Measurements from ENCODE around the gene NRXN3.

DNA sequence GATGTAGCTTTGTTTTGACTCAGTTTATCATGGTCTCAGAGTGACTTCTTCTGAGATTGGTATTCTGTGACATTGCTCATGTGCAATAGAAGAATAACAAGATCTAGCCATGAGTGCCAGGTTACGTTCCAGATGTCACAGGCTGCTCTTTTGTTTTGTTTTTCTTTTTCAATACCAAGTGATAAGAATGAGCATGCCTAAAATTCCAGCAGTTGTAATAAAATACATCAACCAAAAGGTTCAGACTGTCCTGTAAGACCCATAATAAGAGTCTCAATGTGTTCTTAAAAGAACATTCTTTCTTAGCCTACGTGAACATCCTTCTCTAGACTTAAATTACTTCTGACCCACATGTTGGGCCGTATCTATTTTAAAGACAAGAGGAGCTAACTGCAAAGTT lies 1371.9 kb downstream of the NRXN3 start:
- TF ChIP-seq, protein P1, sequence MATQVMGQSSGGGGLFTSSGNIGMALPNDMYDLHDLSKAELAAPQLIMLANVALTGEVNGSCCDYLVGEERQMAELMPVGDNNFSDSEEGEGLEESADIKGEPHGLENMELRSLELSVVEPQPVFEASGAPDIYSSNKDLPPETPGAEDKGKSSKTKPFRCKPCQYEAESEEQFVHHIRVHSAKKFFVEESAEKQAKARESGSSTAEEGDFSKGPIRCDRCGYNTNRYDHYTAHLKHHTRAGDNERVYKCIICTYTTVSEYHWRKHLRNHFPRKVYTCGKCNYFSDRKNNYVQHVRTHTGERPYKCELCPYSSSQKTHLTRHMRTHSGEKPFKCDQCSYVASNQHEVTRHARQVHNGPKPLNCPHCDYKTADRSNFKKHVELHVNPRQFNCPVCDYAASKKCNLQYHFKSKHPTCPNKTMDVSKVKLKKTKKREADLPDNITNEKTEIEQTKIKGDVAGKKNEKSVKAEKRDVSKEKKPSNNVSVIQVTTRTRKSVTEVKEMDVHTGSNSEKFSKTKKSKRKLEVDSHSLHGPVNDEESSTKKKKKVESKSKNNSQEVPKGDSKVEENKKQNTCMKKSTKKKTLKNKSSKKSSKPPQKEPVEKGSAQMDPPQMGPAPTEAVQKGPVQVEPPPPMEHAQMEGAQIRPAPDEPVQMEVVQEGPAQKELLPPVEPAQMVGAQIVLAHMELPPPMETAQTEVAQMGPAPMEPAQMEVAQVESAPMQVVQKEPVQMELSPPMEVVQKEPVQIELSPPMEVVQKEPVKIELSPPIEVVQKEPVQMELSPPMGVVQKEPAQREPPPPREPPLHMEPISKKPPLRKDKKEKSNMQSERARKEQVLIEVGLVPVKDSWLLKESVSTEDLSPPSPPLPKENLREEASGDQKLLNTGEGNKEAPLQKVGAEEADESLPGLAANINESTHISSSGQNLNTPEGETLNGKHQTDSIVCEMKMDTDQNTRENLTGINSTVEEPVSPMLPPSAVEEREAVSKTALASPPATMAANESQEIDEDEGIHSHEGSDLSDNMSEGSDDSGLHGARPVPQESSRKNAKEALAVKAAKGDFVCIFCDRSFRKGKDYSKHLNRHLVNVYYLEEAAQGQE (tag by site-specific recombination; IDR thresholded peaks at IDR 0.05): no peak
- no peak for TF ChIP-seq KLF9 (tag by site-specific recombination; IDR thresholded peaks at IDR 0.05; ENCODE audit: low read depth)
- TF ChIP-seq, protein P2, sequence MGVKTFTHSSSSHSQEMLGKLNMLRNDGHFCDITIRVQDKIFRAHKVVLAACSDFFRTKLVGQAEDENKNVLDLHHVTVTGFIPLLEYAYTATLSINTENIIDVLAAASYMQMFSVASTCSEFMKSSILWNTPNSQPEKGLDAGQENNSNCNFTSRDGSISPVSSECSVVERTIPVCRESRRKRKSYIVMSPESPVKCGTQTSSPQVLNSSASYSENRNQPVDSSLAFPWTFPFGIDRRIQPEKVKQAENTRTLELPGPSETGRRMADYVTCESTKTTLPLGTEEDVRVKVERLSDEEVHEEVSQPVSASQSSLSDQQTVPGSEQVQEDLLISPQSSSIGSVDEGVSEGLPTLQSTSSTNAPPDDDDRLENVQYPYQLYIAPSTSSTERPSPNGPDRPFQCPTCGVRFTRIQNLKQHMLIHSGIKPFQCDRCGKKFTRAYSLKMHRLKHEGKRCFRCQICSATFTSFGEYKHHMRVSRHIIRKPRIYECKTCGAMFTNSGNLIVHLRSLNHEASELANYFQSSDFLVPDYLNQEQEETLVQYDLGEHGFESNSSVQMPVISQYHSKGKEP (tag by site-specific recombination; IDR thresholded peaks at IDR 0.05): no peak
- TF ChIP-seq, protein P3, sequence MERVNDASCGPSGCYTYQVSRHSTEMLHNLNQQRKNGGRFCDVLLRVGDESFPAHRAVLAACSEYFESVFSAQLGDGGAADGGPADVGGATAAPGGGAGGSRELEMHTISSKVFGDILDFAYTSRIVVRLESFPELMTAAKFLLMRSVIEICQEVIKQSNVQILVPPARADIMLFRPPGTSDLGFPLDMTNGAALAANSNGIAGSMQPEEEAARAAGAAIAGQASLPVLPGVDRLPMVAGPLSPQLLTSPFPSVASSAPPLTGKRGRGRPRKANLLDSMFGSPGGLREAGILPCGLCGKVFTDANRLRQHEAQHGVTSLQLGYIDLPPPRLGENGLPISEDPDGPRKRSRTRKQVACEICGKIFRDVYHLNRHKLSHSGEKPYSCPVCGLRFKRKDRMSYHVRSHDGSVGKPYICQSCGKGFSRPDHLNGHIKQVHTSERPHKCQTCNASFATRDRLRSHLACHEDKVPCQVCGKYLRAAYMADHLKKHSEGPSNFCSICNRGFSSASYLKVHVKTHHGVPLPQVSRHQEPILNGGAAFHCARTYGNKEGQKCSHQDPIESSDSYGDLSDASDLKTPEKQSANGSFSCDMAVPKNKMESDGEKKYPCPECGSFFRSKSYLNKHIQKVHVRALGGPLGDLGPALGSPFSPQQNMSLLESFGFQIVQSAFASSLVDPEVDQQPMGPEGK (tag by site-specific recombination; IDR thresholded peaks at IDR 0.05): no peak
- TF ChIP-seq, protein P4, sequence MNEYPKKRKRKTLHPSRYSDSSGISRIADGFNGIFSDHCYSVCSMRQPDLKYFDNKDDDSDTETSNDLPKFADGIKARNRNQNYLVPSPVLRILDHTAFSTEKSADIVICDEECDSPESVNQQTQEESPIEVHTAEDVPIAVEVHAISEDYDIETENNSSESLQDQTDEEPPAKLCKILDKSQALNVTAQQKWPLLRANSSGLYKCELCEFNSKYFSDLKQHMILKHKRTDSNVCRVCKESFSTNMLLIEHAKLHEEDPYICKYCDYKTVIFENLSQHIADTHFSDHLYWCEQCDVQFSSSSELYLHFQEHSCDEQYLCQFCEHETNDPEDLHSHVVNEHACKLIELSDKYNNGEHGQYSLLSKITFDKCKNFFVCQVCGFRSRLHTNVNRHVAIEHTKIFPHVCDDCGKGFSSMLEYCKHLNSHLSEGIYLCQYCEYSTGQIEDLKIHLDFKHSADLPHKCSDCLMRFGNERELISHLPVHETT (tag by site-specific recombination; IDR thresholded peaks at IDR 0.05): no peak
- TF ChIP-seq ZNF211 (tag by site-specific recombination; IDR thresholded peaks at IDR 0.05; ENCODE audit: low read depth): no peak
- TF ChIP-seq MYNN (tag by site-specific recombination; IDR thresholded peaks at IDR 0.05; ENCODE audit: borderline replicate concordance): no peak
- TF ChIP-seq, protein P5, sequence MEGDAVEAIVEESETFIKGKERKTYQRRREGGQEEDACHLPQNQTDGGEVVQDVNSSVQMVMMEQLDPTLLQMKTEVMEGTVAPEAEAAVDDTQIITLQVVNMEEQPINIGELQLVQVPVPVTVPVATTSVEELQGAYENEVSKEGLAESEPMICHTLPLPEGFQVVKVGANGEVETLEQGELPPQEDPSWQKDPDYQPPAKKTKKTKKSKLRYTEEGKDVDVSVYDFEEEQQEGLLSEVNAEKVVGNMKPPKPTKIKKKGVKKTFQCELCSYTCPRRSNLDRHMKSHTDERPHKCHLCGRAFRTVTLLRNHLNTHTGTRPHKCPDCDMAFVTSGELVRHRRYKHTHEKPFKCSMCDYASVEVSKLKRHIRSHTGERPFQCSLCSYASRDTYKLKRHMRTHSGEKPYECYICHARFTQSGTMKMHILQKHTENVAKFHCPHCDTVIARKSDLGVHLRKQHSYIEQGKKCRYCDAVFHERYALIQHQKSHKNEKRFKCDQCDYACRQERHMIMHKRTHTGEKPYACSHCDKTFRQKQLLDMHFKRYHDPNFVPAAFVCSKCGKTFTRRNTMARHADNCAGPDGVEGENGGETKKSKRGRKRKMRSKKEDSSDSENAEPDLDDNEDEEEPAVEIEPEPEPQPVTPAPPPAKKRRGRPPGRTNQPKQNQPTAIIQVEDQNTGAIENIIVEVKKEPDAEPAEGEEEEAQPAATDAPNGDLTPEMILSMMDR (tag by site-specific recombination; IDR thresholded peaks at IDR 0.05): no peak
- TF ChIP-seq ZNF837 (tag by site-specific recombination; IDR thresholded peaks at IDR 0.05): no peak
- TF ChIP-seq ZNF747 (tag by site-specific recombination; IDR thresholded peaks at IDR 0.05): no peak
